SK-N-SH treated with all-trans-retinoic acid at 6 μM for 48 hours (cell line): ENCODE measurements around the gene ASAH2.

Source experiments
- ATAC-seq: fragments of 200-7000 bp; cut with Tn5 transposase; 3 replicates; pipeline ENCODE4 v1.9.1; 2020; ENCODE audit warnings: mild to moderate bottlenecking, moderate library complexity
- ARNTL ChIP-seq: fragments of 450-650 bp; formaldehyde crosslinking; IDR thresholded peaks from 2 replicates; pipeline ENCODE4 v1.5.0; 2020; ENCODE audit warnings: low read depth, mild to moderate bottlenecking, moderate library complexity, borderline replicate concordance
- BACH2 ChIP-seq: fragments of 250-450 bp; sonication (Bioruptor Pico); IDR thresholded peaks from 2 replicates; pipeline ENCODE4 v1.9.0; 2021; ENCODE audit warnings: mild to moderate bottlenecking, borderline replicate concordance
- CREB5 ChIP-seq: fragments of 250-450 bp; sonication (Bioruptor Pico); IDR thresholded peaks from 2 replicates; pipeline ENCODE4 v1.5.1; 2020; ENCODE audit warnings: low read depth, mild to moderate bottlenecking, moderate library complexity
- CSDC2 ChIP-seq: fragments of 250-450 bp; sonication (Bioruptor Pico); IDR thresholded peaks from 2 replicates; pipeline ENCODE4 v1.5.0; 2020; ENCODE audit warnings: mild to moderate bottlenecking, moderate library complexity
- CSRNP3 ChIP-seq: fragments of 250-450 bp; sonication (Bioruptor Pico); IDR thresholded peaks from 2 replicates; pipeline ENCODE4 v1.5.1; 2021; ENCODE audit warnings: mild to moderate bottlenecking, moderate library complexity
- ESRRG ChIP-seq: fragments of 250-450 bp; sonication (Bioruptor Pico); IDR thresholded peaks from 2 replicates; pipeline ENCODE4 v1.6.1; 2021; ENCODE audit warnings: mild to moderate bottlenecking
- OSR1 ChIP-seq: fragments of 250-450 bp; sonication (Bioruptor Pico); IDR thresholded peaks from 2 replicates; pipeline ENCODE4 v1.8.0; 2022; ENCODE audit warnings: moderate library complexity, mild to moderate bottlenecking, inconsistent platforms
- PATZ1 ChIP-seq: fragments of 250-450 bp; sonication (Bioruptor Pico); IDR thresholded peaks from 2 replicates; pipeline ENCODE4 v1.8.0; 2020; ENCODE audit warnings: mild to moderate bottlenecking, moderate library complexity, borderline replicate concordance
- POU6F1 ChIP-seq: fragments of 250-450 bp; sonication (Bioruptor Pico); IDR thresholded peaks from 2 replicates; pipeline ENCODE4 v1.8.0; 2021; ENCODE audit warnings: low read depth, mild to moderate bottlenecking, moderate library complexity, borderline replicate concordance
- PPARA ChIP-seq: fragments of 250-450 bp; sonication (Bioruptor Pico); IDR thresholded peaks from 2 replicates; pipeline ENCODE4 v1.5.0; 2020; ENCODE audit warnings: mild to moderate bottlenecking, borderline replicate concordance
- RARB ChIP-seq: fragments of 250-450 bp; sonication (Bioruptor Pico); IDR thresholded peaks from 2 replicates; pipeline ENCODE4 v1.8.0; 2021; ENCODE audit warnings: mild to moderate bottlenecking, moderate library complexity
- SNAI2 ChIP-seq: fragments of 250-450 bp; sonication (Bioruptor Pico); IDR thresholded peaks from 2 replicates; pipeline ENCODE4 v1.5.0; 2020; ENCODE audit warnings: mild to moderate bottlenecking, moderate library complexity
- TCF4 ChIP-seq: fragments of 250-450 bp; sonication (Bioruptor Pico); IDR thresholded peaks from 2 replicates; pipeline ENCODE4 v1.8.0; 2021; ENCODE audit warnings: mild to moderate bottlenecking, moderate library complexity, borderline replicate concordance
- TOX ChIP-seq: fragments of 250-450 bp; sonication (Bioruptor Pico); IDR thresholded peaks from 2 replicates; pipeline ENCODE4 v1.8.0; 2021; ENCODE audit warnings: mild to moderate bottlenecking, moderate library complexity, borderline replicate concordance
- TSHZ2 ChIP-seq: fragments of 250-450 bp; sonication (Bioruptor Pico); IDR thresholded peaks from 2 replicates; pipeline ENCODE4 v1.5.0; 2020; ENCODE audit warnings: mild to moderate bottlenecking, moderate library complexity
- ZC3H10 ChIP-seq: fragments of 250-450 bp; sonication (Bioruptor Pico); IDR thresholded peaks from 2 replicates; pipeline ENCODE4 v1.5.1; 2021; ENCODE audit warnings: mild to moderate bottlenecking, moderate library complexity
- ZFP3 ChIP-seq: fragments of 250-450 bp; sonication (Bioruptor Pico); IDR thresholded peaks from 2 replicates; pipeline ENCODE4 v1.5.0; 2020; ENCODE audit warnings: mild to moderate bottlenecking, moderate library complexity
- ZFP30 ChIP-seq: fragments of 450-650 bp; formaldehyde crosslinking; IDR thresholded peaks from 2 replicates; pipeline ENCODE4 v1.5.0; 2022; ENCODE audit warnings: mild to moderate bottlenecking, moderate library complexity
- ZNF565 ChIP-seq: fragments of 450-650 bp; formaldehyde crosslinking; conservative IDR thresholded peaks from 2 replicates; pipeline ENCODE4 v1.5.0; 2020; ENCODE audit warnings: low read depth, mild to moderate bottlenecking, moderate library complexity
- ZNF70 ChIP-seq: fragments of 450-650 bp; formaldehyde crosslinking; IDR thresholded peaks from 2 replicates; pipeline ENCODE4 v1.5.0; 2020; ENCODE audit warnings: mild to moderate bottlenecking, moderate library complexity
- ZNF8 ChIP-seq: fragments of 450-650 bp; formaldehyde crosslinking; IDR thresholded peaks from 2 replicates; pipeline ENCODE4 v1.5.0; 2020; ENCODE audit warnings: mild to moderate bottlenecking, moderate library complexity

ASAH2 gene

GRCh38 chr10:50216894-50217293 is 34.4 kb downstream of the ASAH2 start:
- no peak for TF ChIP-seq PPARA (CRISPR knock-in tag)
- TF ChIP-seq TCF4 (CRISPR knock-in tag), result no peak
- TF ChIP-seq SNAI2 (CRISPR knock-in tag), result no peak
- TF ChIP-seq ZNF70 (CRISPR knock-in tag), result no peak
- TF ChIP-seq CSDC2 (CRISPR knock-in tag), result no peak
- ATAC-seq, result 0 out of 3 replicates have a peak, but pooled peaks have one; percentile 22

- no peak for ATAC-seq
- TF ChIP-seq ZFP3 (CRISPR knock-in tag) (no peak), POU6F1 (CRISPR knock-in tag) (no peak), TOX (CRISPR knock-in tag) (no peak), RARB (CRISPR knock-in tag) (no peak), TSHZ2 (CRISPR knock-in tag) (no peak), CSRNP3 (CRISPR knock-in tag) (no peak), ZC3H10 (CRISPR knock-in tag) (no peak), ZFP30 (CRISPR knock-in tag) (no peak), ZNF565 (no peak), ZNF70 (CRISPR knock-in tag) (no peak), PPARA (CRISPR knock-in tag) (no peak), OSR1 (CRISPR knock-in tag) (no peak), CSDC2 (CRISPR knock-in tag) (no peak), ARNTL (CRISPR knock-in tag) (no peak), TCF4 (CRISPR knock-in tag) (no peak)
These were observed 34.9 kb downstream of the ASAH2 start for GRCh38 chr10:50216418-50216817.

- ATAC-seq, result no peak
- TF ChIP-seq TCF4 (CRISPR knock-in tag), result no peak
- TF ChIP-seq CSDC2 (CRISPR knock-in tag), result no peak
- TF ChIP-seq SNAI2 (CRISPR knock-in tag), result no peak
- no peak for TF ChIP-seq RARB (CRISPR knock-in tag)
- TF ChIP-seq POU6F1 (CRISPR knock-in tag), result no peak
- TF ChIP-seq ZNF565, result no peak
- TF ChIP-seq BACH2 (CRISPR knock-in tag), result no peak
- no peak for TF ChIP-seq ZFP3 (CRISPR knock-in tag)
- no peak for TF ChIP-seq PATZ1
- no peak for TF ChIP-seq CSRNP3 (CRISPR knock-in tag)
- no peak for TF ChIP-seq ZNF70 (CRISPR knock-in tag)
- TF ChIP-seq ESRRG (CRISPR knock-in tag), result no peak
- TF ChIP-seq ARNTL (CRISPR knock-in tag), result no peak
- no peak for TF ChIP-seq CREB5 (CRISPR knock-in tag)
- TF ChIP-seq ZNF8 (CRISPR knock-in tag), result no peak
- no peak for TF ChIP-seq TSHZ2 (CRISPR knock-in tag)
- no peak for TF ChIP-seq TOX (CRISPR knock-in tag)
These were observed 39.6 kb downstream of the ASAH2 start for GRCh38 chr10:50211670-50212069.
